ENCODE results near the gene CROCC2. TPM values are rescaled to one million over a fixed set of nuclear protein-coding genes. Genes with fewer than 3 reads are reported as not detected.
A peak's percentile ranks its signal among the peaks of the same experiment; 100 is the strongest.

The CROCC2 gene
- polyA plus RNA-seq (not detected in 3 replicates), polyA minus RNA-seq (not detected in 3 replicates)
- polyA plus RNA-seq (2011; ENCODE audit: low read depth): not detected
- not detected in 2 replicates for polyA plus RNA-seq (2011; cell fraction: cytosol; rRNA removed)
- polyA plus RNA-seq (2011; cell fraction: nucleus; rRNA removed): not detected in 2 replicates
- not detected in 2 replicates for polyA plus RNA-seq (2012; ENCODE audit: low replicate concordance)
- polyA minus RNA-seq (2011; cell fraction: cytosol; rRNA and poly(A)+ RNA removed): not detected
- polyA minus RNA-seq (2011; cell fraction: nucleus; rRNA and poly(A)+ RNA removed): not detected in 2 replicates

DNA sequence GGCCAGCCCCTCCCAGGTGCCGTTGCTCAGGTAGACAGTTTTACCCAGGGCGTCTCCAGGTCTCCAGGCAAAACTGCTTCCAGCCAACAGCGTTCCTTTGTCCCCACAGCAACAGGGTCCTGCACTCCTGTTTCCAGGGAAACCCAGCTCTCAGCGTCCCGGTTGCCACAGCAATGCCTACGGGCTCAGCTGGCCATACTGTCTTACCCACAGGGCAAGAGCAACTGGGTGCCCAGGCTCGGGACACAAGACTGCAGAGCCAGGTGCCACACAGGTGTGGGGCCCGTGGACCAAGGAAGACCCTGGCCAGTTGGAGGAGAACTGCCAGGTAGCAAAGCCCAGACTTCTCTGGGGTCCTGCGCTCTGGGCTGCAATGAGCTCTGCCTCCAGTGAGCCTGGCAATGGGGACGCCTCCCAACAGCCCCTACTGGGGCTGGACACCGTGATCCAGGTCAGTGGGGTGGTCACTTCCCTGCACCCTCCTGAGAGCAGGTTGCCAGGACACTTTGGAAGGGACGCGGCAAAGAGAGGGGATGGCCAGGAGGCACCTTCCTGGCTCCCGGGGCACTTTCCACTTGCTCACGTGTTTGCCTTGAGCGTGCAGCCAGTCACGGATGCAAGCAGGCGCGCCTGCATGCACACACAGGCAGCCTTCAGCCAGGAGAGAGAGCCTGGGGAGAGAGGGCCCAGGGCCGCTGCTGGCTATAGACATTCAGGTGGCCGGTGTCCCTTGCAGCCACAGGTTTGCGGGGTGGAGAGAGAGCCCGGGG lies at the start of gene CROCC2:
Gene CROCC2 (plus strand): TSS at position 196 of the 770 bp plus-strand sequence. CDS start 178 bp downstream, at position 374.
- FAIRE-seq: no peak
- H3K4me3 ChIP-seq (ENCODE audit: control insufficient read depth in 2 of 3, extremely low read depth in 1 of 3, insufficient read depth in 2 of 3, low read depth in 1 of 3, low read length in 3 of 3): no peak within 1 kb of the TSS
- H3K9me3 ChIP-seq (ENCODE audit: control insufficient read depth, low read depth, low read length): no peaks in the 10 kb centered on the region
- H4K20me1 ChIP-seq (ENCODE audit: control insufficient read depth, extremely low read depth, insufficient read depth, low read length): peaks cover 3% of the 10 kb centered on the region
- no peaks in the 10 kb centered on the region for H3K36me3 ChIP-seq (ENCODE audit: control insufficient read depth in 2 of 2, extremely low read depth in 1 of 2, insufficient read depth in 2 of 2, low read length in 2 of 2)
- peak; percentile 37 for TF ChIP-seq EZH2 (IDR thresholded peaks at IDR 0.05; ENCODE audit: low read length)
- TF ChIP-seq, protein P1, sequence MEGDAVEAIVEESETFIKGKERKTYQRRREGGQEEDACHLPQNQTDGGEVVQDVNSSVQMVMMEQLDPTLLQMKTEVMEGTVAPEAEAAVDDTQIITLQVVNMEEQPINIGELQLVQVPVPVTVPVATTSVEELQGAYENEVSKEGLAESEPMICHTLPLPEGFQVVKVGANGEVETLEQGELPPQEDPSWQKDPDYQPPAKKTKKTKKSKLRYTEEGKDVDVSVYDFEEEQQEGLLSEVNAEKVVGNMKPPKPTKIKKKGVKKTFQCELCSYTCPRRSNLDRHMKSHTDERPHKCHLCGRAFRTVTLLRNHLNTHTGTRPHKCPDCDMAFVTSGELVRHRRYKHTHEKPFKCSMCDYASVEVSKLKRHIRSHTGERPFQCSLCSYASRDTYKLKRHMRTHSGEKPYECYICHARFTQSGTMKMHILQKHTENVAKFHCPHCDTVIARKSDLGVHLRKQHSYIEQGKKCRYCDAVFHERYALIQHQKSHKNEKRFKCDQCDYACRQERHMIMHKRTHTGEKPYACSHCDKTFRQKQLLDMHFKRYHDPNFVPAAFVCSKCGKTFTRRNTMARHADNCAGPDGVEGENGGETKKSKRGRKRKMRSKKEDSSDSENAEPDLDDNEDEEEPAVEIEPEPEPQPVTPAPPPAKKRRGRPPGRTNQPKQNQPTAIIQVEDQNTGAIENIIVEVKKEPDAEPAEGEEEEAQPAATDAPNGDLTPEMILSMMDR (optimal IDR thresholded peaks at IDR 0.05 in 1 of 3, IDR thresholded peaks at IDR 0.05 in 1 of 3, conservative IDR thresholded peaks at IDR 0.05 in 1 of 3; ENCODE audit: extremely low read depth in 1 of 3, insufficient read depth in 2 of 3, low read length in 3 of 3): no peak
- DNase-seq (ENCODE audit: low read depth, low spot score): no peak
- H3K79me2 ChIP-seq (ENCODE audit: control insufficient read depth, insufficient read depth, low read length): no peaks in the 10 kb centered on the region
- peaks cover 53% of the 10 kb centered on the region for H3K27me3 ChIP-seq (ENCODE audit: control insufficient read depth, extremely low read depth, insufficient read depth, low read length)
- no peak within 1 kb of the TSS for H3K27ac ChIP-seq (ENCODE audit: control insufficient read depth, insufficient read depth, low read length)
- no peak within 1 kb of the TSS for H3K9ac ChIP-seq (ENCODE audit: control insufficient read depth, extremely low read depth, insufficient read depth, low read length)
- dilution Hi-C loops (cut with MboI; ENCODE audit: extremely low pct_ligation_motif_present, low sequenced_read_pairs): no loop called here
- H3K4me2 ChIP-seq (ENCODE audit: control insufficient read depth, extremely low read depth, insufficient read depth, low read depth, low read length): no peak within 1 kb of the TSS
- no peaks in the 10 kb centered on the region for H3K9me1 ChIP-seq (ENCODE audit: control insufficient read depth, extremely low read depth, insufficient read depth, low read length)
- H2AFZ ChIP-seq (ENCODE audit: control insufficient read depth, low read length): no peak within 1 kb of the TSS
- no peaks in the 10 kb centered on the region for H3K4me1 ChIP-seq (ENCODE audit: control insufficient read depth, extremely low read depth, insufficient read depth, low read length)

DNA sequence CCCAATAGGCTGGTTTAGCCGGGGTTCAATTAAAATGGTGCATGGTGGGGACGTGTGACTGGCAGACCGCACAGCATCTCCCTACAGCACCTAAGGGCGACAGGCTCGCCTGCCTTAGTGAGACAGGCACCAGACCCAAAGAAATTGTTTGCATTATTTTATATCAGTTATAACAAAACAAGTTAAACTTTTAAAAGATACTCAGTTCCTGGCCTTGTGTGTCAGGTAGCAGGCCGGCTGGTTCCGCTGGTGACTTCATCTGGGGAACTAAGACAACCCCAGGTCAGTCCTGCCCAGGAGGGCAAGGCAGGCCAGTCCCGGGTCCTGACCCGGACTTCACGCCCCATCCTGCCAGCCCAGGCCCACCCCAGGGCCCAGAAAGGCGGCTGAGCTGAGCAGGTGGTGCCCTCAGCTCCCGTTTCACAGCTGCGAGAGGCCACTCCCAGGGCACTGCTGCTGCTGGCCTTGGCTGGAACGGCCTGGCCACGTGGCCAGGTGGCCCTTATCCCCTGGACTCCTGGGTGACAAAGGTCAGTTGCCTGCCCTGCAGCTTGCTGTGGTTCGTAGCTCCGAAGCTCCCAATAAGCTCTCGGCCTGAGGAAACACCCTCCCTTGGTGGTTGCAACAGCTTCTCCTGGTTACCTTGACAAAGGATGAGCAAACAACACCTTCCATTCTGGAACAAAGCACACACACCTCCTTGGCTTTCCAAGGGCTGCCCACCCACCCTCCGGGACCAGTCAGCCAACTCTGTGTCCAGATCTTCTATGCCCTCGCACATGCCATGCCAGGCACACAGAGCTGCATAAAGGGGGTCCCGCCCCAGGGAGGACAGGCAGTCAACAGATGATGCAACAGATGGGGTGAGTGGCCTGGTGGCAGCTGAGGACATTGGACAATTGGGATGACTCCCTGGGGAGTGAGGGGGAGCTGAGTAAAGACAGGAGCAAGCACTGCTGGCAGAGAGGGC lies 48.8 kb upstream of the CROCC2 start:
- FAIRE-seq (no peak), DNase-seq (ENCODE audit: low read depth, low spot score) (no peak)
- Histone ChIP-seq H4K20me1 (ENCODE audit: control insufficient read depth, extremely low read depth, insufficient read depth, low read length) (no peaks in the 10 kb centered on the region), H3K4me2 (ENCODE audit: control insufficient read depth, extremely low read depth, insufficient read depth, low read depth, low read length) (no peak overlapping the region), H3K36me3 (ENCODE audit: control insufficient read depth in 2 of 2, extremely low read depth in 1 of 2, insufficient read depth in 2 of 2, low read length in 2 of 2) (no peaks in the 10 kb centered on the region), H3K27ac (ENCODE audit: control insufficient read depth, insufficient read depth, low read length) (no peak overlapping the region), H3K4me1 (ENCODE audit: control insufficient read depth, extremely low read depth, insufficient read depth, low read length) (no peaks in the 10 kb centered on the region), H2AFZ (ENCODE audit: control insufficient read depth, low read length) (no peak overlapping the region), H3K27me3 (ENCODE audit: control insufficient read depth, extremely low read depth, insufficient read depth, low read length) (peaks cover 14% of the 10 kb centered on the region), H3K79me2 (ENCODE audit: control insufficient read depth, insufficient read depth, low read length) (no peaks in the 10 kb centered on the region), H3K9me1 (ENCODE audit: control insufficient read depth, extremely low read depth, insufficient read depth, low read length) (no peaks in the 10 kb centered on the region), H3K4me3 (ENCODE audit: control insufficient read depth in 2 of 3, extremely low read depth in 1 of 3, insufficient read depth in 2 of 3, low read depth in 1 of 3, low read length in 3 of 3) (no peak overlapping the region), H3K9me3 (ENCODE audit: control insufficient read depth, low read depth, low read length) (peaks cover 5% of the 10 kb centered on the region), H3K9ac (ENCODE audit: control insufficient read depth, extremely low read depth, insufficient read depth, low read length) (no peak overlapping the region)
- TF ChIP-seq, protein P1 (optimal IDR thresholded peaks at IDR 0.05 in 1 of 3, IDR thresholded peaks at IDR 0.05 in 1 of 3, conservative IDR thresholded peaks at IDR 0.05 in 1 of 3; ENCODE audit: extremely low read depth in 1 of 3, insufficient read depth in 2 of 3, low read length in 3 of 3): no peak
- no peak for TF ChIP-seq EZH2 (IDR thresholded peaks at IDR 0.05; ENCODE audit: low read length)
- dilution Hi-C loops (cut with MboI; ENCODE audit: extremely low pct_ligation_motif_present, low sequenced_read_pairs): no loop called here

Measured in keratinocyte (primary cell).